Naive thymus-derived CD4-positive, alpha-beta T cell (primary cell): ENCODE results near the gene ERFE. TPM values are rescaled to one million over a fixed set of nuclear protein-coding genes. Genes with fewer than 3 reads are reported as not detected.

Experiments
- ATAC-seq: fragments of 150-1000 bp; cut with Tn5 transposase; 2 replicates; pipeline ENCODE4 v1.10.0; 2021; ENCODE audit warnings: mild to moderate bottlenecking, moderate library complexity
- CTCF ChIA-PET: fragments of 350-600 bp; sonication (Branson Sonifier 250); formaldehyde crosslinking; loops from one replicate; lab custom pipeline; 2021; ENCODE audit warnings: antibody characterized with exemption; lab: Charles Lee
- POLR2A ChIA-PET: fragments of 350-600 bp; sonication (Branson Sonifier 250); formaldehyde crosslinking; loops from one replicate; lab custom pipeline; 2021; ENCODE audit warnings: antibody characterized with exemption, inconsistent platforms; lab: Charles Lee
- DNase-seq, 9 donors: peaks; one replicate each; pipeline versions ENCODE4 v3.0.0 to v3.0.0-alpha.2; 2020 to 2022; ENCODE audit warnings: mixed read lengths in 1 of 9
- H3K27ac ChIP-seq: one replicate; pipeline ENCODE4 v1.7.0; 2013; ENCODE audit warnings: mild to moderate bottlenecking, low read depth, low read length, moderate library complexity
- H3K27me3 ChIP-seq, 2 donors: one replicate each; pipeline ENCODE4 v1.7.0; 2013; ENCODE audit warnings: low read length in 2 of 2, mild to moderate bottlenecking in 2 of 2, moderate library complexity in 2 of 2; ENCODE audit not compliant: control insufficient read depth in 2 of 2, insufficient read depth in 2 of 2
- H3K36me3 ChIP-seq, 3 experiments: 1 replicate in 2 of 3; 2 replicates in 1 of 3; pipeline ENCODE4 v1.7.0; 2013; ENCODE audit warnings: low read length in 3 of 3, mild to moderate bottlenecking in 3 of 3, moderate library complexity in 1 of 3; ENCODE audit not compliant: insufficient read depth in 3 of 3, control insufficient read depth in 2 of 3
- H3K4me1 ChIP-seq, 2 donors: one replicate each; pipeline ENCODE4 v1.7.0; 2013; ENCODE audit warnings: low read length in 2 of 2, mild to moderate bottlenecking in 2 of 2, moderate library complexity in 1 of 2; ENCODE audit not compliant: control insufficient read depth in 2 of 2, insufficient read depth in 2 of 2
- H3K4me3 ChIP-seq: 2 replicates; pipeline ENCODE4 v1.7.0; 2013; ENCODE audit warnings: mild to moderate bottlenecking, low read length
- H3K9me3 ChIP-seq, 3 experiments: 1 replicate in 2 of 3; 2 replicates in 1 of 3; pipeline ENCODE4 v1.7.0; 2013; ENCODE audit warnings: low read length in 3 of 3; ENCODE audit not compliant: control insufficient read depth in 2 of 3
- H3K27ac Mint-ChIP-seq, 9 donors: one replicate each; pipeline ENCODE4 v1.8.0; 2020 to 2022; ENCODE audit warnings: mixed read lengths in 9 of 9, mild to moderate bottlenecking in 8 of 9, moderate library complexity in 5 of 9, inconsistent platforms in 2 of 9
- H3K27me3 Mint-ChIP-seq, 5 donors: one replicate each; pipeline ENCODE4 v1.8.0; 2021 to 2022; ENCODE audit warnings: mixed read lengths in 5 of 5, mild to moderate bottlenecking in 1 of 5
- H3K36me3 Mint-ChIP-seq, 5 donors: one replicate each; pipeline ENCODE4 v1.8.0; 2020 to 2022; ENCODE audit warnings: mixed read lengths in 5 of 5, mild to moderate bottlenecking in 3 of 5, inconsistent platforms in 1 of 5
- H3K4me1 Mint-ChIP-seq, 7 donors: one replicate each; pipeline ENCODE4 v1.8.0; 2020 to 2022; ENCODE audit warnings: mixed read lengths in 7 of 7, mild to moderate bottlenecking in 3 of 7, inconsistent platforms in 1 of 7
- H3K4me3 Mint-ChIP-seq, 10 donors: one replicate each; pipeline ENCODE4 v1.8.0; 2020 to 2022; ENCODE audit warnings: mild to moderate bottlenecking in 10 of 10, mixed read lengths in 10 of 10, moderate library complexity in 6 of 10, inconsistent platforms in 2 of 10
- H3K9me3 Mint-ChIP-seq, 11 donors: one replicate each; pipeline ENCODE4 v1.8.0; 2020 to 2022; ENCODE audit warnings: mixed read lengths in 11 of 11, mild to moderate bottlenecking in 4 of 11, inconsistent platforms in 1 of 11, moderate library complexity in 1 of 11
- intact Hi-C, 2 donors: fragments of 100-400 bp; cut with micrococcal nuclease; formaldehyde crosslinking; loops; one replicate each; pipeline ENCODE4 v1.15.1; 2023
- polyA plus RNA-seq, 2 donors: library from polyadenylated mRNA; unstranded; fragments of 300-500 nt; fragmentation: Illumina TruSeq; gene quantifications; one replicate each; pipeline ENCODE4 v1.2.3, GENCODE V29; 2021
- total RNA-seq, 6 experiments: library from RNA in 5 of 6; stranded (reverse) in 5 of 6; gene quantifications; 1 replicate in 5 of 6; 2 replicates in 1 of 6; pipeline ENCODE4 v1.2.3 and lab custom pipeline; 2021 to 2026

The ERFE gene
- total and polyA plus RNA-seq, 7 experiments from 2014 or later: 0.29 to 0.31 TPM; not detected in 5

- Mint-ChIP-seq H3K4me3 (no peak overlapping the region), H3K36me3 (no peaks in the 10 kb centered on the region), H3K27me3 (no peaks in the 10 kb centered on the region), H3K4me1 (no peaks in the 10 kb centered on the region), H3K9me3 (peaks cover 0 to 5% (median 0%) of the 10 kb centered on the region in 11 donors), H3K27ac (no peak overlapping the region)
- no peaks in the 10 kb centered on the region for H3K27me3 ChIP-seq
- ChIA-PET POLR2A (no interaction called here), CTCF (no interaction called here)
- H3K9me3 ChIP-seq: no peaks in the 10 kb centered on the region
- H3K4me1 ChIP-seq: no peaks in the 10 kb centered on the region
- no peaks in the 10 kb centered on the region for H3K36me3 ChIP-seq
- intact Hi-C loops: no loop called here
- DNase-seq (no peak), ATAC-seq (no peak)
- no peak overlapping the region for H3K4me3 ChIP-seq
- no peak overlapping the region for H3K27ac ChIP-seq
Observed at GRCh38 chr2:238150686-238151085, 8.1 kb upstream of the ERFE start.

GRCh38 chr2:238151205-238151604 is 7.6 kb upstream of the ERFE start:
- Mint-ChIP-seq H3K27ac (no peak overlapping the region), H3K9me3 (peaks cover 0 to 5% (median 0%) of the 10 kb centered on the region in 11 donors), H3K4me1 (no peaks in the 10 kb centered on the region), H3K36me3 (no peaks in the 10 kb centered on the region), H3K27me3 (no peaks in the 10 kb centered on the region), H3K4me3 (no peak overlapping the region)
- intact Hi-C loops: no loop called here
- no peak overlapping the region for H3K4me3 ChIP-seq
- ChIA-PET POLR2A (no interaction called here), CTCF (no interaction called here)
- DNase-seq (no peak), ATAC-seq (no peak)
- H3K27me3 ChIP-seq: no peaks in the 10 kb centered on the region
- H3K9me3 ChIP-seq: no peaks in the 10 kb centered on the region
- H3K27ac ChIP-seq: no peak overlapping the region
- H3K36me3 ChIP-seq: no peaks in the 10 kb centered on the region
- no peaks in the 10 kb centered on the region for H3K4me1 ChIP-seq

- no peak overlapping the region for H3K4me3 ChIP-seq
- no peak overlapping the region for H3K27ac ChIP-seq
- ATAC-seq (no peak), DNase-seq (no peak)
- no peaks in the 10 kb centered on the region for H3K36me3 Mint-ChIP-seq
- H3K4me3 Mint-ChIP-seq: no peak overlapping the region
- intact Hi-C loops: no loop called here
- H3K27me3 ChIP-seq: no peaks in the 10 kb centered on the region
- no peaks in the 10 kb centered on the region for H3K4me1 Mint-ChIP-seq
- CTCF ChIA-PET: no interaction called here
- H3K9me3 Mint-ChIP-seq: peaks cover 0 to 5% (median 0%) of the 10 kb centered on the region in 11 donors
- no peaks in the 10 kb centered on the region for H3K36me3 ChIP-seq
- H3K9me3 ChIP-seq: no peaks in the 10 kb centered on the region
- H3K4me1 ChIP-seq: no peaks in the 10 kb centered on the region
- H3K27me3 Mint-ChIP-seq: no peaks in the 10 kb centered on the region
- no peak overlapping the region for H3K27ac Mint-ChIP-seq
- POLR2A ChIA-PET: no interaction called here
Observed at GRCh38 chr2:238151628-238152235, 7.0 kb upstream of the ERFE start.

GRCh38 chr2:238152771-238153688 is 5.7 kb upstream of the ERFE start:
- Mint-ChIP-seq H3K27me3 (peaks cover 0 to 3% (median 0%) of the 10 kb centered on the region in 5 donors), H3K36me3 (no peaks in the 10 kb centered on the region), H3K9me3 (peaks cover 0 to 5% (median 0%) of the 10 kb centered on the region in 11 donors), H3K4me3 (no peak overlapping the region), H3K4me1 (no peaks in the 10 kb centered on the region), H3K27ac (no peak overlapping the region)
- H3K4me3 ChIP-seq: no peak overlapping the region
- H3K27me3 ChIP-seq: no peaks in the 10 kb centered on the region
- H3K9me3 ChIP-seq: no peaks in the 10 kb centered on the region
- intact Hi-C loops: no loop called here
- ATAC-seq (no peak), DNase-seq (no peak)
- ChIA-PET CTCF (no interaction called here), POLR2A (no interaction called here)
- no peaks in the 10 kb centered on the region for H3K4me1 ChIP-seq
- no peaks in the 10 kb centered on the region for H3K36me3 ChIP-seq
- no peak overlapping the region for H3K27ac ChIP-seq

- no peak overlapping the region for H3K4me3 Mint-ChIP-seq
- peaks cover 0 to 5% (median 5%) of the 10 kb centered on the region in 7 donors for H3K4me1 Mint-ChIP-seq
- Histone ChIP-seq H3K27me3 (no peaks in the 10 kb centered on the region), H3K4me3 (no peak overlapping the region), H3K4me1 (peaks cover 0 to 4% of the 10 kb centered on the region in 2 donors), H3K36me3 (no peaks in the 10 kb centered on the region), H3K27ac (no peak overlapping the region), H3K9me3 (no peaks in the 10 kb centered on the region)
- H3K27ac Mint-ChIP-seq: no peak overlapping the region
- no peak for ATAC-seq
- H3K9me3 Mint-ChIP-seq: peaks cover 0 to 5% (median 0%) of the 10 kb centered on the region in 11 donors
- ChIA-PET CTCF (interaction anchor here (0.7 kb wide), 1 partner anchor 13 kb away, joined by 3 read pairs; no protein-coding TSS in a partner anchor), POLR2A (no interaction called here)
- intact Hi-C loops: no loop called here
- DNase-seq: no peak
- H3K36me3 Mint-ChIP-seq: peaks cover 0 to 2% (median 0%) of the 10 kb centered on the region in 5 donors
- peaks cover 4 to 8% (median 4%) of the 10 kb centered on the region in 5 donors for H3K27me3 Mint-ChIP-seq
Observed at GRCh38 chr2:238154570-238154969, 4.2 kb upstream of the ERFE start.

GRCh38 chr2:238155051-238155760 is 3.6 kb upstream of the ERFE start:
- ChIA-PET POLR2A (no interaction called here), CTCF (interaction anchor here (0.7 kb wide), 1 partner anchor 14 kb away, joined by 3 read pairs; no protein-coding TSS in a partner anchor)
- no peak overlapping the region for H3K4me3 Mint-ChIP-seq
- DNase-seq: no peak
- no peaks in the 10 kb centered on the region for H3K27me3 ChIP-seq
- H3K9me3 ChIP-seq: no peaks in the 10 kb centered on the region
- intact Hi-C loops: loop anchor here in 1 of 2 donors (5.0 kb wide), 2 partner anchors 47 to 298 kb away; partner anchors contain the start of genes ILKAP and RAMP1
- H3K36me3 ChIP-seq: no peaks in the 10 kb centered on the region
- no peak overlapping the region for H3K27ac Mint-ChIP-seq
- H3K4me1 Mint-ChIP-seq: peaks cover 0 to 7% (median 6%) of the 10 kb centered on the region in 7 donors
- H3K36me3 Mint-ChIP-seq: peaks cover 0 to 2% (median 0%) of the 10 kb centered on the region in 5 donors
- no peak for ATAC-seq
- H3K9me3 Mint-ChIP-seq: peaks cover 0 to 5% (median 0%) of the 10 kb centered on the region in 11 donors
- H3K27me3 Mint-ChIP-seq: peaks cover 5 to 11% (median 7%) of the 10 kb centered on the region in 5 donors
- H3K4me3 ChIP-seq: no peak overlapping the region
- no peak overlapping the region for H3K27ac ChIP-seq
- peaks cover 0 to 10% of the 10 kb centered on the region in 2 donors for H3K4me1 ChIP-seq
